ENCODE results near the gene DST.

Gene DST

DNA sequence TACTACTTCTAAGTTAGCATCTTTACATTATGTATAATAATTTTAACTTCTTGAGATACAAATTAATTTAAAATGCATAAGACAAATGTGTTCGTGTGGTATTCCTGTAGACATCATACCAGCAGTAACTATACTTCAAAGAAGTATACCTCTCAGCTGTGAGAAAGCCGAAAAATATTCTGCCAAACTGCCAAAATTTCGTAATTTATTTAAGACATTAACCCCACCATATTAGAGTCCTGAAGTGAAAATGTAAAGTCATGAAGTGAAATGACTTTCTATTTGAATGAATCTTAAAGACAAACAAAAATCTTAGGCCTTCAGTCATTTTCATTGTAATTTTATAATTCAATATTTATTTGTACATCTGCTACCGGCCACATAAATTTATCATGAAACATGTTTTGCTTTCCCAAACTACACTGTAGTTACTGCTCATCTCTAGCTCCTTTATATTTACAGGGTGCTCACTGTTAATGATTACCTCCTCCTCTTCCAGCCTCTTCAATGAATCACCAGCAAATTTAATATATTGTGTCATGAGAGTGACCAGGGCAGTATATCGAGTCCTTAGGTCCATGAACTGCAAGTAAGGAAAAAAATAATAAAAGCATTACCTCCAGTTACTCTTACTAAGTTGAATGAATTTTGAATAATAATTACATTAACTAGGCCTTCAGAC, 18.5 kb downstream of the DST start:
- DNase-seq (ENCODE audit: low read depth), result no peak

DNA sequence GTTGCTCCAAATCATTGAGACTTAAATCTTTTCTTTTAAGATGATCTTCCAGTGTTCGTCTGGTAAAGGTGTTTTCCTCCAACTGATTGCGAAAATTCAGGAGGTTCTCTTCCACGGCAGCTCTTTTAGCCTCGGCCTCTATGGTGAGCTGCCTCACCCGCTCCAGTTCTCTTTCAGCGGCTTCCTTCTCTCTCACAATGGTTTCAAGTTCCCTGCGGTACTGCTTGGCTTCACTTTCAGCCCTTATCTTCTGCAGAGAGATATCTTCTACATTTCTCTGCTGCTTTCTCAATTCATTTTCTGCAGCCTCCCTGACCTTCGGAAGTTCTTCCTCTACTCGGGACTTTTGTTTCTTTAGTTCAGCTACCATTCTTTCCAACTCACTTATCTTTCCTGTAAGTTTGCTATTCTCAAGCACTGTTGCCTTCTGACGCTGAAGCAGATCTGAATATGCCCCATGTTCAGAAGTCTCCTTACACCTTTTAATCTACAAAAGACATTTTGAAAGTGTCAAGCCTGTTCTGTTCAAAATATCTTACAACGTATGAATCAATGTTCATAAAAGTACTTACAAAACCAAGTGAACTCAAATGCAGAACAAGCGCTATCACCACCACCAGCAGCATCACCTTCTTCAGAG, 22.3 kb downstream of the DST start:
- DNase-seq (ENCODE audit: low read depth), result no peak

GRCh38 chr6:56618050-56618449, 24.6 kb downstream of the DST start:
- no peak for DNase-seq (ENCODE audit: low read depth)

- no peak for DNase-seq (ENCODE audit: low read depth)
Measured at GRCh38 chr6:56616967-56617366, 25.7 kb downstream of the DST start.

DNA sequence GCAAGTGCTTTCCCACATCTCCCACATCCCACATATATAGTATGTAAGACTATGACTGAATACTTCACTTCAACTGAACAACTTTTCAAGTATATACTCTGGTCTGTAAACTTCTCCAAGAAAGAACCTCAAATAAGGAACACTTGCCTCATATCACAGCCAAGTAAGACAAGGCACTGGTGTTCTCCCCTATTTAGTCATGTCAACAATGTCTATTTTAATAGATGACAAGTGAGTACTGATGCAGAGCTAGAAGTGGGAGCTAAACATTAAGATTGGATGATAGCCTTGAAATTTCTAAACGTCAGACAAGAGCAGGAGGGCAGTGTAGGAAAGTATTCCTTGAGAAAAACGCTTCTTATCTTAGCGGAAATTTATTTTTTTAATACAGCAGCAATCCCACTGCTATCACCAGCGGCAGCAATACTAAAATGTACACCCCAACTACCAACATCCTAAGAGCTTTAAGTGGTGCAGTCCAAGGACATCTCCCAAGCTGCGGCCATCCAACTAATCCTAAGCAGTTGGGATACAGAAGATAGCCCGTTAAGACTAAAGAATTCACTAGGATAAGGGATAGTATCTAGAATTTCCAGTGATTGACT, 29.3 kb downstream of the DST start:
- DNase-seq (ENCODE audit: low read depth), result no peak

- no peak for DNase-seq (ENCODE audit: low read depth)
Measured at GRCh38 chr6:56608332-56608731, 34.4 kb downstream of the DST start.

GRCh38 chr6:56607111-56607752, 35.5 kb downstream of the DST start:
- DNase-seq (ENCODE audit: low read depth), result no peak

GRCh38 chr6:56605435-56605834, 37.3 kb downstream of the DST start:
- DNase-seq (ENCODE audit: low read depth), result no peak

- DNase-seq (ENCODE audit: low read depth), result no peak
Measured at GRCh38 chr6:56604186-56604585, 38.5 kb downstream of the DST start.

GRCh38 chr6:56601390-56601789, 41.3 kb downstream of the DST start:
- DNase-seq (ENCODE audit: low read depth), result no peak

- no peak for DNase-seq (ENCODE audit: low read depth)
Measured at GRCh38 chr6:56595490-56596122, 47.1 kb downstream of the DST start.

DNA sequence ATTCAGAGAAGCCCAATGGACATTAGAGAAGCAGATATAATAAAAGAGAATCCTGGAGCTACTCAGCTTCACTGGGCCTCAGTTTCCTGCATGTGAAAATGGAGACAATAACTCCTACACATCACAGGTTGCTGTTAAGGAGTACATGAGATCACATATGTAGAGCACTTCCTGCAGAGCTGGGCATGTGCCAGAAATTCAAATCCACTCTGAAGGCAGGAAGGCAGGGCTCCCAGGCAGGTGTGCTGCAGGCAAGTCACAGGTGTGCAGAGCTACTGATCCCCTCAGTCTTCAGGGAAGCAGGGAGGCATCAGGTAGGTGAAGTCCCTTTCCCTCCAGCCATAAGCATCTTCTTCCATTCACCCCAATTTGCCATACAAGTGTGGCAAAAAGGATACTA, 48.0 kb downstream of the DST start:
- no peak for DNase-seq (ENCODE audit: low read depth)

DNA sequence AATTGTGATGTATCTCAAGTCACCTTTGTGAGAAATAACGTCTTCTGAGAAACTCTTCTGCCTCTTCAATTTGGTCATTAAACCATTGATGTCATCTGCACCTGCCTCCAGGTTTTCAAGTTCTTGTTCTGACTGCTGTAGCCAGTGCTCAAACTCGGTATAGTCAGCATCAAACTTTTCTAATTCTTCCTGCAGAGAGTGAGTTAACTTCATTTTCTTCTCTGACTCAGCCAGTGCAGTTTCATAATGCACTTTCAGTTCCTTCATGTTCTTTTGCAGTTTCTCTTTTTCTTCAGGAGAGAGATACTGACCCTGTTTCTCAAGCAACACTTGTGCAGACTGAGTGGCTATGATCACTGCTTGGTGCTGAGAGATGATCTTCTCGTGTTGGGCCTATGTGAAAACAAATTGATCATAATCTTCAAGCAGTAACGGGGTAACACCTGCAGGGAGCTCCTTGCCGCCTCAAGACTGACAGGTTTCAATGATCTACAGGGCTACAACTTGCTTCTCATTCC, 48.8 kb downstream of the DST start:
- no peak for DNase-seq (ENCODE audit: low read depth)

DNA sequence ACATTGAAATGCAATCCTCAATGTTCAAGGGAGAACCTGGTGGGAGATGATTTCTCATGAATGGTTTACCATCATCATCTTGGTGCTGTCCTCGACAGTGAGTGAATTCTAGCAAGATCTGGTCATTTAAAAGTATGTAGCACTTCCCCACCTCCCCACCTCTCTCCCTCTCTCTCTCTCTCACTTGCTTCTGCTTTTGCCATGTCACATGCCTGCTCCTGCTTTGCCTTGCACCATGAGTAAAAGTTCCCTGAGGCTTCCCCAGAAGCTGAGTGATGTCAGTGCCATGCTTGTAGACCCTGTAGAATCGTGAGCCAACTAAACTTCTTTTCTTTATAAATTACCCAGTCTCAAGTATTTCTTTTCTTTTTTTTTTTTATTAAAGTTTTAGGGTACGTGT, 60.5 kb downstream of the DST start:
- DNase-seq (ENCODE audit: low read depth), result no peak

DNA sequence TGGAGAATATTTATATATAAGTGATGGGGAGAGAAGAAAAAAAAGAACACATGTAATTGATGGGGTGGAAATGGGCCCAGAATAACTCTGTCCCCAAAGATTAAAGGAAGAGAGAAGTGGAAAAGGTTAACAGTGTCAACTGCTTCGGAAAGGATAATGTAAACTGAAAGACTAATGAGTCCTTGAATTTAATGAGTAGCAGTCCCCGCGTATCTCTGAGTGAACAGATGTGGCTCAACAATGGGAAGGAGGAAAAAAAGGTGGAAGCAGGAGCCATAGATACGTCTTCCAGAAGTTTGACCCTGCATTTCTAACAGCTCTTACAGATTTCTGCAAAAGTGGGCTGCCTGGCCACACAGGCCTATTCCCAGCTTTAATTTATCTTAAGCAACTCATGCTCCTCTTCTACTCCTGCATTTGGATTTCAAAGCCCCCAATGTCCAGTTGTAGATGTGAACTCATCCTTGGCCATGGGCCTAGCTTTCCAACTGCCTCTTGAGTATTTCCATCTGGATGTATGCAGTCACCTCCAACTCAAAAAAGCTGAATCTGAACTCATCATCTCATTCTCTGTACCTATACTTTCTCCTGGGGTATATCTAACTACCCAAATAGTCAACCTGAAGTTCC, 61.3 kb downstream of the DST start:
- DNase-seq (ENCODE audit: low read depth), result no peak

DNA sequence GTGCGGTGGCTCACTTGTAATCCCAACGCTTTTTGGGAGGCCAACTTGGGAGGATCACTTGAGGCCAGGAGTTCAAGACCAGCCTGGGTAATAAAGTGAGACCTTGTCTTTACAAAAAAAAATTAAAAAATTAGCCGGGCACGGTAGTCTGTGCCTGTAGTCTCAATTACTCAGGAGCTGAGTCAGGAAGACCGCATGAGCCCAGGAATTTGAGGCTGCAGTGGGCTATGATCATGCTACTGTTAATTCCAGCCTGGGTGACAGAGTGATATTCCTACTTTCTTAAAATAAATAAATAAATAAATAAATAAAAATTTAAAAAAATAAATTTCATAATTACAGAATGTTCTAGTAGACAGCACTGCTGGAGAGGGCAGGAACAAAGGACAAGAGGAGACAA, 62.4 kb downstream of the DST start:
- DNase-seq (ENCODE audit: low read depth), result no peak

DNA sequence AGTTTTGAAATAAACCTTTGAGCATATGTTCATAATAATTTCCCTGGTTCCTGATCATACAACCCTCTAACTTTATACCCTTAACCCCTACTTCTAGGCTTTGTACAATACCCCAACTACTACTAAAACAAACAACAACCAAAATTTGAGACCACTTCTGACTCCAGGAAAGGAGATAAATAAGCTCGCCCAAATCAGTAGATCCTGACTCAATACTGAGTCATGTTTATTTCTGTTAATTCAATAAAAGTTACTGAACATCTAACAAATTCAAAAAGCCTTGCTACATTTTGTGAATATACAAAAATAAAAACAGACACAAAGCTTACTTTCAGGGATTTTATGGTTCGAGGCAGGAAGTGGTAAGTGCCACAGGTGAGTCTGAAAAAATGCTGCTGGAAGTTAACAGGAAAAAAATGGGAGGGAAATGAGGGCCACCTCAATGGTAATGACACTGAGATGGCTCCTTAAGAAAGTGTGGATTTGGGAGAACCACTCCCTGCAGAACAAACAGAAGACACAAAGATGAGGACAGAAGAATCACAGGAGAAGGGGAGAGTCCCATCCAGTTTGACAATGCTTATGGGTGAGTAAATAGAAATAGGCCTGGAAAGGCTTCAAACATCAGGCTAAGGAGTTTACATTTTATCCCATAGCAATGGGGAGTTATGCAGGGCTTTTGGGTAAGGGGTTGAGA, 63.4 kb downstream of the DST start:
- DNase-seq (ENCODE audit: low read depth), result no peak

- DNase-seq (ENCODE audit: low read depth), result no peak
Measured at GRCh38 chr6:56575736-56576135, 67.0 kb downstream of the DST start.

DNA sequence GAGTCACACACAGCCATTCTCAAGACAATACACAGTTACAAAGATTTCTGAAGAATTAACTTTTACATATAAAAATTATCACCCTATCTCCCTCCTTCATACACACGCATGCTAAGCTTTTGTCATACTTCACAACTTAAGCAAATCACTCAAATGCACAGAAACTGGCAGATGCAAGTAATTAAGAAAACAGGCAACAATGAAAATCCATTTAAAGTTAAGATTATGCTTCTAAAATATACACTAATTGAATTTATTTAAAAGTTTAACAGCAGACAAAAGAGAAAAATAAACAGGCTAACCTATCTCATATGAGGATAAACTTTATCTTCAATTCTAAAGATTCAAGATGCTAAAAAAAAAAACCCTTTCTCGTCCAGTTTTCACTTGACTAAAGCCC, 68.4 kb downstream of the DST start:
- no peak for DNase-seq (ENCODE audit: low read depth)

- DNase-seq (ENCODE audit: low read depth), result no peak
Measured at GRCh38 chr6:56573624-56574023, 69.1 kb downstream of the DST start.

- DNase-seq (ENCODE audit: low read depth), result no peak
Measured at GRCh38 chr6:56572788-56573471, 69.8 kb downstream of the DST start.

All from stimulated activated CD8-positive, alpha-beta memory T cell treated with anti-CD3 and anti-CD28 coated beads, Interleukin-15, amount 100 ng/mL, for 1 hour (primary cell).